ENCODE measurements around the gene PDE1C.

The PDE1C gene

GRCh38 chr7:31934551-31934950, 135.7 kb downstream of the PDE1C start:
- 83 to 94% methylated on average over 2 to 4 of the region's 4 CpGs for WGBS, 2 experiments
- Histone ChIP-seq H3K27me3 (ENCODE audit: control insufficient read depth, insufficient read depth, low read length, poor library complexity, severe bottlenecking) (no peaks in the 10 kb centered on the region), H3K9me3 (ENCODE audit: control insufficient read depth, low read length) (no peaks in the 10 kb centered on the region), H3K36me3 (ENCODE audit: control insufficient read depth, insufficient read depth, low read length) (no peaks in the 10 kb centered on the region), H3K4me3 (ENCODE audit: insufficient read depth, low read depth, low read length) (no peak overlapping the region), H3K4me1 (ENCODE audit: control insufficient read depth, insufficient read depth, low read length) (peaks cover 3% of the 10 kb centered on the region), H3K27ac (ENCODE audit: insufficient read depth, low read depth, low read length, poor library complexity, severe bottlenecking) (no peak overlapping the region)

GRCh38 chr7:31933481-31933880, 136.7 kb downstream of the PDE1C start:
- Histone ChIP-seq H3K4me1 (ENCODE audit: control insufficient read depth, insufficient read depth, low read length) (peaks cover 3% of the 10 kb centered on the region), H3K27ac (ENCODE audit: insufficient read depth, low read depth, low read length, poor library complexity, severe bottlenecking) (no peak overlapping the region), H3K4me3 (ENCODE audit: insufficient read depth, low read depth, low read length) (no peak overlapping the region), H3K27me3 (ENCODE audit: control insufficient read depth, insufficient read depth, low read length, poor library complexity, severe bottlenecking) (no peaks in the 10 kb centered on the region), H3K9me3 (ENCODE audit: control insufficient read depth, low read length) (no peaks in the 10 kb centered on the region), H3K36me3 (ENCODE audit: control insufficient read depth, insufficient read depth, low read length) (no peaks in the 10 kb centered on the region)
- WGBS, 2 experiments, result 87 to 94% methylated on average over 1 of the region's 1 CpG

GRCh38 chr7:31926991-31927584, 143.1 kb downstream of the PDE1C start:
- H3K4me3 ChIP-seq (ENCODE audit: insufficient read depth, low read depth, low read length), result no peak overlapping the region
- H3K9me3 ChIP-seq (ENCODE audit: control insufficient read depth, low read length), result no peaks in the 10 kb centered on the region
- H3K27ac ChIP-seq (ENCODE audit: insufficient read depth, low read depth, low read length, poor library complexity, severe bottlenecking), result no peak overlapping the region
- H3K27me3 ChIP-seq (ENCODE audit: control insufficient read depth, insufficient read depth, low read length, poor library complexity, severe bottlenecking), result no peaks in the 10 kb centered on the region
- H3K4me1 ChIP-seq (ENCODE audit: control insufficient read depth, insufficient read depth, low read length), result no peaks in the 10 kb centered on the region
- WGBS, 2 experiments, result 72 to 73% methylated on average over 5 of the region's 5 CpGs
- no peaks in the 10 kb centered on the region for H3K36me3 ChIP-seq (ENCODE audit: control insufficient read depth, insufficient read depth, low read length)

- WGBS, 2 experiments, result 90 to 92% methylated on average over 5 to 6 of the region's 6 CpGs
- Histone ChIP-seq H3K4me1 (ENCODE audit: control insufficient read depth, insufficient read depth, low read length) (no peaks in the 10 kb centered on the region), H3K4me3 (ENCODE audit: insufficient read depth, low read depth, low read length) (no peak overlapping the region), H3K36me3 (ENCODE audit: control insufficient read depth, insufficient read depth, low read length) (no peaks in the 10 kb centered on the region), H3K27me3 (ENCODE audit: control insufficient read depth, insufficient read depth, low read length, poor library complexity, severe bottlenecking) (no peaks in the 10 kb centered on the region), H3K9me3 (ENCODE audit: control insufficient read depth, low read length) (no peaks in the 10 kb centered on the region), H3K27ac (ENCODE audit: insufficient read depth, low read depth, low read length, poor library complexity, severe bottlenecking) (no peak overlapping the region)
Observed at GRCh38 chr7:31925753-31926454, 144.3 kb downstream of the PDE1C start.

- Histone ChIP-seq H3K4me1 (ENCODE audit: control insufficient read depth, insufficient read depth, low read length) (no peaks in the 10 kb centered on the region), H3K36me3 (ENCODE audit: control insufficient read depth, insufficient read depth, low read length) (no peaks in the 10 kb centered on the region), H3K27ac (ENCODE audit: insufficient read depth, low read depth, low read length, poor library complexity, severe bottlenecking) (no peak overlapping the region), H3K9me3 (ENCODE audit: control insufficient read depth, low read length) (no peaks in the 10 kb centered on the region), H3K4me3 (ENCODE audit: insufficient read depth, low read depth, low read length) (no peak overlapping the region), H3K27me3 (ENCODE audit: control insufficient read depth, insufficient read depth, low read length, poor library complexity, severe bottlenecking) (no peaks in the 10 kb centered on the region)
- 96 to 100% methylated on average over 2 of the region's 2 CpGs for WGBS, 2 experiments
Observed at GRCh38 chr7:31924251-31924650, 146.0 kb downstream of the PDE1C start.

GRCh38 chr7:31922848-31923247, 147.4 kb downstream of the PDE1C start:
- Histone ChIP-seq H3K4me3 (ENCODE audit: insufficient read depth, low read depth, low read length) (no peak overlapping the region), H3K4me1 (ENCODE audit: control insufficient read depth, insufficient read depth, low read length) (no peaks in the 10 kb centered on the region), H3K9me3 (ENCODE audit: control insufficient read depth, low read length) (no peaks in the 10 kb centered on the region), H3K36me3 (ENCODE audit: control insufficient read depth, insufficient read depth, low read length) (no peaks in the 10 kb centered on the region), H3K27ac (ENCODE audit: insufficient read depth, low read depth, low read length, poor library complexity, severe bottlenecking) (no peak overlapping the region), H3K27me3 (ENCODE audit: control insufficient read depth, insufficient read depth, low read length, poor library complexity, severe bottlenecking) (no peaks in the 10 kb centered on the region)
- WGBS, 2 experiments, result 90 to 93% methylated on average over 2 of the region's 2 CpGs

- H3K27me3 ChIP-seq (ENCODE audit: control insufficient read depth, insufficient read depth, low read length, poor library complexity, severe bottlenecking), result no peaks in the 10 kb centered on the region
- no peak overlapping the region for H3K27ac ChIP-seq (ENCODE audit: insufficient read depth, low read depth, low read length, poor library complexity, severe bottlenecking)
- no peak overlapping the region for H3K4me3 ChIP-seq (ENCODE audit: insufficient read depth, low read depth, low read length)
- WGBS, 2 experiments, result 95 to 97% methylated on average over 3 of the region's 3 CpGs
- H3K9me3 ChIP-seq (ENCODE audit: control insufficient read depth, low read length), result no peaks in the 10 kb centered on the region
- no peaks in the 10 kb centered on the region for H3K4me1 ChIP-seq (ENCODE audit: control insufficient read depth, insufficient read depth, low read length)
- H3K36me3 ChIP-seq (ENCODE audit: control insufficient read depth, insufficient read depth, low read length), result no peaks in the 10 kb centered on the region
Observed at GRCh38 chr7:31921047-31921446, 149.2 kb downstream of the PDE1C start.

- Histone ChIP-seq H3K36me3 (ENCODE audit: control insufficient read depth, insufficient read depth, low read length) (no peaks in the 10 kb centered on the region), H3K27ac (ENCODE audit: insufficient read depth, low read depth, low read length, poor library complexity, severe bottlenecking) (no peak overlapping the region), H3K4me3 (ENCODE audit: insufficient read depth, low read depth, low read length) (no peak overlapping the region), H3K9me3 (ENCODE audit: control insufficient read depth, low read length) (no peaks in the 10 kb centered on the region), H3K27me3 (ENCODE audit: control insufficient read depth, insufficient read depth, low read length, poor library complexity, severe bottlenecking) (no peaks in the 10 kb centered on the region), H3K4me1 (ENCODE audit: control insufficient read depth, insufficient read depth, low read length) (no peaks in the 10 kb centered on the region)
- 87 to 89% methylated on average over 3 of the region's 3 CpGs for WGBS, 2 experiments
Observed at GRCh38 chr7:31919678-31920369, 150.4 kb downstream of the PDE1C start.

- H3K27ac ChIP-seq (ENCODE audit: insufficient read depth, low read depth, low read length, poor library complexity, severe bottlenecking), result no peak overlapping the region
- H3K36me3 ChIP-seq (ENCODE audit: control insufficient read depth, insufficient read depth, low read length), result no peaks in the 10 kb centered on the region
- no peaks in the 10 kb centered on the region for H3K27me3 ChIP-seq (ENCODE audit: control insufficient read depth, insufficient read depth, low read length, poor library complexity, severe bottlenecking)
- 87 to 91% methylated on average over 7 of the region's 7 CpGs for WGBS, 2 experiments
- H3K9me3 ChIP-seq (ENCODE audit: control insufficient read depth, low read length), result no peaks in the 10 kb centered on the region
- no peak overlapping the region for H3K4me3 ChIP-seq (ENCODE audit: insufficient read depth, low read depth, low read length)
- H3K4me1 ChIP-seq (ENCODE audit: control insufficient read depth, insufficient read depth, low read length), result no peaks in the 10 kb centered on the region
Observed at GRCh38 chr7:31918706-31919393, 151.4 kb downstream of the PDE1C start.

GRCh38 chr7:31917256-31917655, 153.0 kb downstream of the PDE1C start:
- Histone ChIP-seq H3K27me3 (ENCODE audit: control insufficient read depth, insufficient read depth, low read length, poor library complexity, severe bottlenecking) (no peaks in the 10 kb centered on the region), H3K9me3 (ENCODE audit: control insufficient read depth, low read length) (no peaks in the 10 kb centered on the region), H3K4me1 (ENCODE audit: control insufficient read depth, insufficient read depth, low read length) (no peaks in the 10 kb centered on the region), H3K4me3 (ENCODE audit: insufficient read depth, low read depth, low read length) (no peak overlapping the region), H3K27ac (ENCODE audit: insufficient read depth, low read depth, low read length, poor library complexity, severe bottlenecking) (no peak overlapping the region), H3K36me3 (ENCODE audit: control insufficient read depth, insufficient read depth, low read length) (no peaks in the 10 kb centered on the region)
- 94 to 95% methylated on average over 2 of the region's 2 CpGs for WGBS, 2 experiments

All from ectodermal cell (in vitro differentiated cells).